LNCaP clone FGC (cell line): ENCODE measurements around the gene B4GALT3.

Experiments used
- DNase-seq: peaks from one replicate; pipeline ENCODE4 v3.0.0-alpha.2; 2011; ENCODE audit warnings: low read depth
- H3K4me3 ChIP-seq: 2 replicates; pipeline ENCODE4 v1.5.1; 2011; ENCODE audit warnings: mild to moderate bottlenecking, low read depth, low read length, control low read depth
- CTCF ChIP-seq: IDR thresholded peaks from 2 replicates; pipeline ENCODE4 v1.5.1; 2012; ENCODE audit warnings: mild to moderate bottlenecking; ENCODE audit not compliant: control insufficient read depth, insufficient read depth; ENCODE audit errors: extremely low read depth

The B4GALT3 gene

GRCh38 chr1:161223805-161224694 lies 46.7 kb upstream of the B4GALT3 start:
- no peak overlapping the region for H3K4me3 ChIP-seq
- TF ChIP-seq CTCF, result no peak
- DNase-seq, result no peak

- no peak for TF ChIP-seq CTCF
- no peak for DNase-seq
- no peak overlapping the region for H3K4me3 ChIP-seq
These were observed 45.1 kb upstream of the B4GALT3 start for GRCh38 chr1:161222175-161223019.

- DNase-seq, result no peak
- TF ChIP-seq CTCF, result no peak
- no peak overlapping the region for H3K4me3 ChIP-seq
These were observed 42.7 kb upstream of the B4GALT3 start for GRCh38 chr1:161220002-161220401.

GRCh38 chr1:161219078-161219892 lies 42.0 kb upstream of the B4GALT3 start:
- no peak overlapping the region for H3K4me3 ChIP-seq
- no peak for TF ChIP-seq CTCF
- no peak for DNase-seq

- H3K4me3 ChIP-seq, result no peak overlapping the region
- no peak for TF ChIP-seq CTCF
These were observed 41.2 kb upstream of the B4GALT3 start for GRCh38 chr1:161218301-161219077.

GRCh38 chr1:161217831-161218230 lies 40.5 kb upstream of the B4GALT3 start:
- DNase-seq, result no peak
- H3K4me3 ChIP-seq, result no peak overlapping the region
- no peak for TF ChIP-seq CTCF

More at GRCh38 chr1:161218301-161219077, 41.2 kb upstream of the B4GALT3 start:
- no peak for DNase-seq
